SU-DHL-6 (cell line): ENCODE measurements around the gene OGDH.

ENCODE experiments used
- EZH2phosphoT487 ChIP-seq: fragments of 200-600 bp; sonication (generic), shearing (Covaris generic); conservative IDR thresholded peaks from 2 replicates; pipeline ENCODE4 v1.6.1; 2018; ENCODE audit warnings: mild to moderate bottlenecking, antibody characterized with exemption, low read length, moderate library complexity, mixed read lengths
- TF ChIP-seq, protein P1 (sequence below): fragments of 200-600 bp; sonication (generic); IDR thresholded peaks from one replicate; pipeline ENCODE4 v1.5.1; 2017; ENCODE audit warnings: antibody characterized with exemption, mild to moderate bottlenecking, low read length, moderate library complexity; ENCODE audit not compliant: insufficient read depth, poor library complexity, severe bottlenecking

- TF ChIP-seq, protein P1, sequence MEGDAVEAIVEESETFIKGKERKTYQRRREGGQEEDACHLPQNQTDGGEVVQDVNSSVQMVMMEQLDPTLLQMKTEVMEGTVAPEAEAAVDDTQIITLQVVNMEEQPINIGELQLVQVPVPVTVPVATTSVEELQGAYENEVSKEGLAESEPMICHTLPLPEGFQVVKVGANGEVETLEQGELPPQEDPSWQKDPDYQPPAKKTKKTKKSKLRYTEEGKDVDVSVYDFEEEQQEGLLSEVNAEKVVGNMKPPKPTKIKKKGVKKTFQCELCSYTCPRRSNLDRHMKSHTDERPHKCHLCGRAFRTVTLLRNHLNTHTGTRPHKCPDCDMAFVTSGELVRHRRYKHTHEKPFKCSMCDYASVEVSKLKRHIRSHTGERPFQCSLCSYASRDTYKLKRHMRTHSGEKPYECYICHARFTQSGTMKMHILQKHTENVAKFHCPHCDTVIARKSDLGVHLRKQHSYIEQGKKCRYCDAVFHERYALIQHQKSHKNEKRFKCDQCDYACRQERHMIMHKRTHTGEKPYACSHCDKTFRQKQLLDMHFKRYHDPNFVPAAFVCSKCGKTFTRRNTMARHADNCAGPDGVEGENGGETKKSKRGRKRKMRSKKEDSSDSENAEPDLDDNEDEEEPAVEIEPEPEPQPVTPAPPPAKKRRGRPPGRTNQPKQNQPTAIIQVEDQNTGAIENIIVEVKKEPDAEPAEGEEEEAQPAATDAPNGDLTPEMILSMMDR, result no peak
- no peak for TF ChIP-seq EZH2phosphoT487
Observed at GRCh38 chr7:44624318-44624717, 17.9 kb downstream of the OGDH start.
